HepG2 (cell line): Measurements from ENCODE around the gene BPIFB2. TPM values are rescaled to one million over a fixed set of nuclear protein-coding genes. Genes with fewer than 3 reads are reported as not detected.

ENCODE experiments used
- ELF1 ChIP-seq: sonication (generic); formaldehyde crosslinking; IDR thresholded peaks from 2 replicates; pipeline ENCODE4 v1.4.0; 2020; ENCODE audit warnings: missing genetic modification reagents
- ELK4 ChIP-seq: sonication (generic); formaldehyde crosslinking; IDR thresholded peaks from 2 replicates; pipeline ENCODE4 v1.9.0; 2021; ENCODE audit warnings: missing genetic modification reagents, borderline replicate concordance
- MAX ChIP-seq: IDR thresholded peaks from 2 replicates; pipeline ENCODE4 v1.6.1; 2012; ENCODE audit warnings: inconsistent platforms
- MIXL1 ChIP-seq: IDR thresholded peaks from 2 replicates; pipeline ENCODE4 v1.6.1; 2016
- MNT ChIP-seq: fragments of 450-650 bp; IDR thresholded peaks from 2 replicates; pipeline ENCODE4 v1.6.1; 2016
- PATZ1 ChIP-seq: sonication (generic); formaldehyde crosslinking; IDR thresholded peaks from 2 replicates; pipeline ENCODE4 v1.4.0; 2020; ENCODE audit warnings: missing genetic modification reagents
- PTBP1 ChIP-seq: fragments of 200-400 bp; formaldehyde crosslinking; IDR thresholded peaks from 2 replicates; pipeline ENCODE4 v1.6.1; 2018; ENCODE audit warnings: low read length, low read depth; ENCODE audit not compliant: poor library complexity, severe bottlenecking
- TCF7 ChIP-seq: sonication (generic); IDR thresholded peaks from 2 replicates; pipeline ENCODE4 v1.6.1; 2016; ENCODE audit warnings: antibody characterized with exemption, low read depth
- TEAD3 ChIP-seq: optimal IDR thresholded peaks from 2 replicates; pipeline ENCODE3; 2016; ENCODE audit warnings: borderline replicate concordance
- THAP9 ChIP-seq: sonication (generic); formaldehyde crosslinking; IDR thresholded peaks from 2 replicates; pipeline ENCODE4; 2020; ENCODE audit warnings: missing genetic modification reagents, mild to moderate bottlenecking, borderline replicate concordance
- ZFP36L2 ChIP-seq: sonication (generic); formaldehyde crosslinking; IDR thresholded peaks from 2 replicates; pipeline ENCODE4 v1.4.0; 2020; ENCODE audit warnings: missing genetic modification reagents
- ZNF33A ChIP-seq: sonication (generic); formaldehyde crosslinking; IDR thresholded peaks from 2 replicates; pipeline ENCODE4 v1.5.1; 2020; ENCODE audit warnings: missing genetic modification reagents, mild to moderate bottlenecking, moderate library complexity, borderline replicate concordance
- ZNF687 ChIP-seq: sonication (generic); formaldehyde crosslinking; IDR thresholded peaks from 2 replicates; pipeline ENCODE4 v1.5.1; 2020; ENCODE audit warnings: mild to moderate bottlenecking, missing genetic modification reagents, moderate library complexity
- ZNF704 ChIP-seq: sonication (generic); formaldehyde crosslinking; IDR thresholded peaks from 2 replicates; pipeline ENCODE4 v1.8.1; 2023; ENCODE audit warnings: mild to moderate bottlenecking, inconsistent platforms, moderate library complexity, missing genetic modification reagents, borderline replicate concordance
- ZNF737 ChIP-seq: sonication (generic); formaldehyde crosslinking; IDR thresholded peaks from 2 replicates; pipeline ENCODE4 v1.5.0; 2020; ENCODE audit warnings: missing genetic modification reagents, mild to moderate bottlenecking, borderline replicate concordance
- polyA plus RNA-seq, 8 experiments: library from polyadenylated mRNA; depleted of rRNA in 3 of 8; stranded (reverse) in 7 of 8; unstranded in 1 of 8; fragments of >200 nt; fragmentation: Illumina TruSeq in 4 of 8; extraction: Trizol in 4 of 8; gene quantifications; 2 replicates each; pipeline versions ENCODE4 v1.2.1 to v1.2.3, GENCODE V29; 2011 to 2016; ENCODE audit warnings: low read depth in 4 of 8, missing spikeins in 1 of 8, mixed read lengths in 1 of 8; ENCODE audit not compliant: insufficient read depth in 1 of 8
- total RNA-seq, 5 experiments: library from RNA; depleted of rRNA; stranded (reverse); fragments of >200 nt; fragmentation: Illumina TruSeq; extraction: Trizol; gene quantifications; 2 replicates each; pipeline ENCODE4 v1.2.3, GENCODE V29; 2016; ENCODE audit warnings: low read depth in 1 of 5

BPIFB2 gene
- total and polyA plus RNA-seq, 2 of the 13 experiments (the other 11 are each of a cell fraction or from before 2014, with no cell fraction given): 54.5 to 902 TPM

GRCh38 chr20:32999603-33000250 is 7.8 kb upstream of the BPIFB2 start (continued):
- TF ChIP-seq PATZ1 (CRISPR knock-in tag): 0 out of 2 replicates have a peak, but pooled peaks have one; percentile 32
- no peak for TF ChIP-seq ELK4 (CRISPR knock-in tag)
- 0 out of 2 replicates have a peak, but pooled peaks have one; percentile 11 for TF ChIP-seq ZNF687 (CRISPR knock-in tag)
- TF ChIP-seq THAP9 (CRISPR knock-in tag): 0 out of 2 replicates have a peak, but pooled peaks have one; percentile 10
- no peak for TF ChIP-seq MIXL1 (CRISPR knock-in tag)
- TF ChIP-seq MAX: no peak
- TF ChIP-seq ZNF737 (CRISPR knock-in tag): no peak
- no peak for TF ChIP-seq ZNF33A (CRISPR knock-in tag)
- TF ChIP-seq TCF7: no peak
- TF ChIP-seq PTBP1: no peak
- TF ChIP-seq ZFP36L2: no peak
- TF ChIP-seq MNT: no peak
- no peak for TF ChIP-seq ZNF704
- TF ChIP-seq ELF1 (CRISPR knock-in tag): 0 out of 2 replicates have a peak, but pooled peaks have one; percentile 38
- TF ChIP-seq TEAD3: peak; percentile 15
